Measurements from ENCODE around the gene CCDC9.

CCDC9 gene

DNA sequence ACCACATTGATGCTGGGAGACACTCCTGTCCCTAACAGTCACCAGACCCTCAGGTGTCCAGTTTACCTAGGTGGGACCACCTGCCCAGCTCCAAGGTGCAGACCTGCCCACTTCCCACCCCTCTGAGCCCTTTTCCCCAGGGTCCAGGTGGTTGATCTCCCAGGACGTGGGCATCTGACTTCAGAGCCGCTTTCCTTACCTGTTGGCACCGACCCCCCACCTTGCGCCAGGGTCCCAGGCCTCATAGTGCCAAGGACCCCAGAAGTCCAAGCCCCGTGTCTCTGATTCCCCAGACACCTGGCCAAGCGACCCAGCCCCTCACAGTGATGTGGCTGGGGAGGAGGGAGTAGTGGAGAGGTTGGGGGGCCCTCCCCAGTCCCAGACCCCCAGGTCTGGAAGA, 15.8 kb upstream of the CCDC9 start:
- Histone ChIP-seq H3K36me3 (ENCODE audit: control insufficient read depth, insufficient read depth, low read length) (no peaks in the 10 kb centered on the region), H3K27me3 (replicated peaks; ENCODE audit: control insufficient read depth, insufficient read depth, low read length) (no peaks in the 10 kb centered on the region; the same call in 1 of the 2 replicates), H3K4me3 (replicated peaks; ENCODE audit: low read depth, low read length) (no peak overlapping the region)
- no peak for DNase-seq (ENCODE audit: extremely low read depth, insufficient read length)
- TF ChIP-seq, protein P1, sequence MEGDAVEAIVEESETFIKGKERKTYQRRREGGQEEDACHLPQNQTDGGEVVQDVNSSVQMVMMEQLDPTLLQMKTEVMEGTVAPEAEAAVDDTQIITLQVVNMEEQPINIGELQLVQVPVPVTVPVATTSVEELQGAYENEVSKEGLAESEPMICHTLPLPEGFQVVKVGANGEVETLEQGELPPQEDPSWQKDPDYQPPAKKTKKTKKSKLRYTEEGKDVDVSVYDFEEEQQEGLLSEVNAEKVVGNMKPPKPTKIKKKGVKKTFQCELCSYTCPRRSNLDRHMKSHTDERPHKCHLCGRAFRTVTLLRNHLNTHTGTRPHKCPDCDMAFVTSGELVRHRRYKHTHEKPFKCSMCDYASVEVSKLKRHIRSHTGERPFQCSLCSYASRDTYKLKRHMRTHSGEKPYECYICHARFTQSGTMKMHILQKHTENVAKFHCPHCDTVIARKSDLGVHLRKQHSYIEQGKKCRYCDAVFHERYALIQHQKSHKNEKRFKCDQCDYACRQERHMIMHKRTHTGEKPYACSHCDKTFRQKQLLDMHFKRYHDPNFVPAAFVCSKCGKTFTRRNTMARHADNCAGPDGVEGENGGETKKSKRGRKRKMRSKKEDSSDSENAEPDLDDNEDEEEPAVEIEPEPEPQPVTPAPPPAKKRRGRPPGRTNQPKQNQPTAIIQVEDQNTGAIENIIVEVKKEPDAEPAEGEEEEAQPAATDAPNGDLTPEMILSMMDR (IDR thresholded peaks at IDR 0.05; ENCODE audit: insufficient read depth, low read length, poor library complexity, severe bottlenecking): no peak

DNA sequence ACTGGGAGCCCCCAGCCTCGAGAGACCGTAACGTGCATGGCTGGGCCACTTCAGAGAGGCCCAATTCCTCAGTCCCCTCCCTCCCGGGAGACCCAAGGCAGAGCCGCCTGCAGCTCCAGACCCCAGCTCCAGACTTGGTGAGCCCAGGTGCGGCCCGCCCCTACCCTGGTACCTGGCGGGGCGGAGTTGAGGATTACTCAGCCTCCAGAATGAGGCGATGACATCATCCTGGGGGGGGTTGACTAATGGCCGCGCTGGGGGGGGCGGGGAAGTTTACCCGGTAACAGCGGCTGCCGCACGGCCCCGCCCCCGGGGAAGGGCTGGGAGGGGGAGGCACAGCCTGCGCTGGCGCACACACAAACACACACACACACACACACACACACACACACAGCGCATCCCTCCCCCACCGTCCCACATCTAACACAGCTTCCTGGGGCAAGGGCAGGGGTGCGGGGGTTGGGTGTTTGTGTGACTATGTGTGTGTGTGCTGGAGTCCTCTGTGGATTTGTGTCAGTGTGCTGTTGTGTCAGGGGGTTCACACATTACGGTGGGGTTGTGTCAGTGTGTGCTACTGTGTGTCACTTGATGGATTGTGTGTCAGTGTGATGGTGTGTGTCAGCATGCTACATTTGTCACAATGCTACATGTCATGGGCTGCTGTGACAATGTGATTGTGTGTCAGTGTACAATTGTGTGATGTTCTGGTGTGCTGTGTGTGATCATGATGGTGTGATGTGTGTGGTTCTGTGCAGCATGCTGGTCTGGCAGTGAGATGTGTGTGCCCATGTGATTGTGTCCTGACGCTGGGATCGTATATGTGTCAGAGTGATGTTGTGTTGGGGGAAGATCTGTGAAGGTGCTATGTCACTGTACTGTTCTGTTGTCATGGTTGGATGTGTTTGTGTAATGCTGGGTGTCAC, 15.1 kb upstream of the CCDC9 start:
- peak overlapping the region; percentile 3; the same call in 1 of the 2 replicates for H3K4me3 ChIP-seq (replicated peaks; ENCODE audit: low read depth, low read length)
- H3K36me3 ChIP-seq (ENCODE audit: control insufficient read depth, insufficient read depth, low read length): no peaks in the 10 kb centered on the region
- peak; percentile 81 for DNase-seq (ENCODE audit: extremely low read depth, insufficient read length)
- TF ChIP-seq, protein P1 (IDR thresholded peaks at IDR 0.05; ENCODE audit: insufficient read depth, low read length, poor library complexity, severe bottlenecking): no peak
- no peaks in the 10 kb centered on the region; the same call in 1 of the 2 replicates for H3K27me3 ChIP-seq (replicated peaks; ENCODE audit: control insufficient read depth, insufficient read depth, low read length)

DNA sequence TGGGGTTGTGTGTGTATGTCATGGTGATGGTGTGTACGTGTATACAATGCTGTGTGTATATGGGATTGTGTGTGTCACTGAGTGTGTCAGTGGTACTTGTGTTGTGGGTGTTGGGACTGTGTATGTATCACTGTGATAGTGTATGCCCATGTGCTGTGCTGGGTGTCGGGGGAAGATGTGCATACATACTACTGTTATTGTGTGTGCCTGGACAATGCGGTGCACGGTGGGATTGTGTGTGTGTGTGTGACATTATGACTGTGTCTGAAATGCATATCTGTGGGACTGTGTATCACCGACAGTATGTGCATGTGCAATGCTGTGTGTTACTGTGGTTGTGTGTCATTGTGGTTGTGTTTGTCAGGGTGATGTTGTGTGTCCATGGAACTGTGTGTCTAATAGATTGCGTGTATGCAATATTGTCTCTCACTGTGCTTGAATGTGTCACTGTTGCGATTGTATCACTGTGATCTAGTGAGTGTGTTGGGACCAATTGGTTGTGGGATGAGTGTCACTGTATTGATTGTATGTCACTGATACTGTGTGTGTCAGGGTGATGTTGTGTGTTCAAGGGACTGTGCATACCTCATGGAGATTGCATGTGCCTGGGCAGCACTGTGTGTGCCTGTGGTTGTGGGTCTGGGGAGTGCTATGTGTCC, 14.3 kb upstream of the CCDC9 start:
- no peaks in the 10 kb centered on the region; the same call in 1 of the 2 replicates for H3K27me3 ChIP-seq (replicated peaks; ENCODE audit: control insufficient read depth, insufficient read depth, low read length)

DNA sequence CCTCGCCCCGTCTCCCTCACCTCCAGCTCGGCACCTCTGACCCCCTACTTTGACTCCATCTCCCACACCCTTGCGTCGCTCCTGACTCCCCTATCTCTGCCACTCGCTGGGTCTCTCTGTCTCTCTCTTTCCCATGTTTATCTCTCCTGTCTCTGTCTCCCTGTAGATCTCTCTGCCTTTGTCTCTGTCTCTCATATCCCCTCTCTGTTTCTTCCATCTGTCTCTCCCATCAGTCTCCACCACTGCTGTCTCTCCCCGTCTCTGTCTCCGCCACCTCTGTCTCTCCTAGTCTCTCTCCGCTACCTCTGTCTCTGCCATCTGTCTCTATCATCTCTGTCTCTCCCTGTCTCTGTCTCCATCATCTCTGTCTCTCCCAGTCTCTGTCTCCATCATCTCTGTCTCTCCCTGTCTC, 13.0 kb upstream of the CCDC9 start:
- Histone ChIP-seq H3K27me3 (replicated peaks; ENCODE audit: control insufficient read depth, insufficient read depth, low read length) (no peaks in the 10 kb centered on the region; the same call in 1 of the 2 replicates), H3K36me3 (ENCODE audit: control insufficient read depth, insufficient read depth, low read length) (no peaks in the 10 kb centered on the region), H3K4me3 (replicated peaks; ENCODE audit: low read depth, low read length) (peak overlapping the region; percentile 66)
- TF ChIP-seq, protein P1 (IDR thresholded peaks at IDR 0.05; ENCODE audit: insufficient read depth, low read length, poor library complexity, severe bottlenecking): no peak
- DNase-seq (ENCODE audit: extremely low read depth, insufficient read length): no peak

More for the DNA sequence above, 14.3 kb upstream of the CCDC9 start:
- TF ChIP-seq, protein P1 (IDR thresholded peaks at IDR 0.05; ENCODE audit: insufficient read depth, low read length, poor library complexity, severe bottlenecking): no peak
- Histone ChIP-seq H3K4me3 (replicated peaks; ENCODE audit: low read depth, low read length) (no peak overlapping the region), H3K36me3 (ENCODE audit: control insufficient read depth, insufficient read depth, low read length) (no peaks in the 10 kb centered on the region)
- no peak for DNase-seq (ENCODE audit: extremely low read depth, insufficient read length)

DNA sequence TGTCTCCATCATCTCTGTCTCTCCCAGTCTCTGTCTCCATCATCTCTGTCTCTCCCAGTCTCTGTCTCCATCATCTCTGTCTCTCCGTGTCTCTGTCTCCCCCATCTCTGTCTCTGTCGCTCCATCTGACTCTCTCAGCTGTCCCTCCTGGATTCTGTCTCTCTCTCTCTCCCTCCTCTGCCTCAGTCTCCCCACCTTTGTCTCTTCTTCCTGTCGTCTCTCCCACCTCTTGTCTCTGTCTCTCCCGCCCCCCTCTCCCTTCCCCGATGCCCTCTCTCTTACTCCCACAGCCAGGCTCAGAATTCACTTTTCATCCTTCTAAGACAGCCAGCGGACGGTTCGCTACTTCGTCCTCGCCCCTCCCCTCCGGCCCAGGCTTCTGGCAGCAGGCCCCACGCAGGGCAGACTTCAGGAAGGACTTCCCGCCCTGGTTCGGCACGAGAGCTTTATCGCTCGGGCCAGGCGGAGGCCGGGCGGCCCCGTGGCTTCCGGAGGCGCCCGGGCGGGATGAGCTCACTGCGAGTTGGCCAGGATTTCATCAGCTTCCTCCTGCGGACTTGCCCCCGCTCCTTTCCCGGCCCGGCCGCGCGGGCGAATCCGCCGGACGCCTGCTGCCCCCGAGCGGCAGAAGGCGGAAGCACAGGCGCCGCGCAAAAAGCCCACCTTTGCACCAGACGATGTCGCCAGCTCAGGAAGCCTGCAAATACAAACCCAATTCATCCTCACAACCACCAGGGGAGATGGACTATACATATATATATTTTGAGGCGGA, 12.4 kb upstream of the CCDC9 start:
- Histone ChIP-seq H3K36me3 (ENCODE audit: control insufficient read depth, insufficient read depth, low read length) (no peaks in the 10 kb centered on the region), H3K27me3 (replicated peaks; ENCODE audit: control insufficient read depth, insufficient read depth, low read length) (no peaks in the 10 kb centered on the region; the same call in 1 of the 2 replicates), H3K4me3 (replicated peaks; ENCODE audit: low read depth, low read length) (peak overlapping the region; percentile 66)
- peak; percentile 98 for DNase-seq (ENCODE audit: extremely low read depth, insufficient read length)
- TF ChIP-seq, protein P1 (IDR thresholded peaks at IDR 0.05; ENCODE audit: insufficient read depth, low read length, poor library complexity, severe bottlenecking): peak; percentile 96

Data from GM06990 (cell line).